ENCODE data around the gene NKAIN1.
"Not testable (repeated sequence)": the region's sequence is repeated elsewhere in the genome, so short reads cannot be mapped to it uniquely, and the experiment has no call there.

The NKAIN1 gene

DNA sequence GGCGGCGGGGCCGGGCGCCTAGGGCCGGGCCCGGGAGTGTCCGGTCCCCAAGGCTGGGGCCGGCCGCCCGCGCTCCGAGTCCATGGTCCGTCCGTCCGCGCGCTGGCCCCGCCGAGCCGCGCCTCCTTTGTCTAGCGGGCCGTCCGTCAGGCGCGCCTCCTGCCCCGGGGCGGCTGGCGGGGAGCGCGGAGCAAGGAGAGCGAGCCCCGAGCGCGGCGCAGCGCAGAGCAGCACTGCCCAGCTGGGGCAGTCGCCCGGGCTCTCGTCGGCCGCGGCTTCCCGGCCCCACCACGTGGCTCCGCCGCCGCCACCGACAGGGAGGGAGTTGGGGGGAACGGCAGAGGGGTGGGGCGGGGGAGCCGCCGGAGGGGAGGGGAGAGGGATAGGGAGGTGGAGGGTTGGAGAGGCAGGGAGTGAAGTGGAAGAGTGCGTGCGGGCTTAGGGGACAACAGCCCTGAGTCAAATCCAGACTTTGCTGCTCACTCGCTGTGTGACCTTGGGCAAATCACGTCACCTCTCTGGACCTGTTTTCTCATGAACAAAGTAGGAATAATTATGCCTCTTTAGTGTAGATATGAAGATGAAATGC is at the start of gene NKAIN1:
Gene NKAIN1, minus strand, starts transcription at position 235 of the 589 bp plus-strand sequence. CDS start 340 bp downstream, outside the sequence.
- DNase-seq = no peak

DNA sequence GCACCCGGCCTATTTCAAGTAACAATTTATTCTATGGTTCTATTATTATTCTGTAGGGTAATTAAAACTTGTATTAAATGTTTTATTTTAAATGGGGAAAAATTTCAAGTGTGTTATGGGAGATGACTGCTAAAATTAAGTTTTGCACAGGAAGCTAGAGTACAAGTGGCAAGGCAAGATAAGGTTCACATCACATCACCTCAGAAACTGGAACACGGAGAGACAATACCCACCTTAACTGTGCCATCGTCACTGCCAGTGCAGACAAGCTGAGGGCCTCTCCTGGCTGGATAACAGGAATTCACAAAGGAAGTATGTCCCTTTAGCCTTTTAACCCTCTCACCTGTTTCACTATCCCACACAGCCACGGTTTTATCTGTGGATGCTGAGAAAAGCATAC is 49.3 kb upstream of the NKAIN1 start:
- no peak for DNase-seq

- not testable (repeated sequence) for DNase-seq
Measured at GRCh38 chr1:31287791-31288190, 48.1 kb upstream of the NKAIN1 start.

- DNase-seq = not testable (repeated sequence)
Measured at GRCh38 chr1:31282426-31282825, 42.7 kb upstream of the NKAIN1 start.

- DNase-seq = no peak
Measured at GRCh38 chr1:31273619-31274018, 33.9 kb upstream of the NKAIN1 start.

GRCh38 chr1:31272369-31272768 is 32.7 kb upstream of the NKAIN1 start:
- no peak for DNase-seq

DNA sequence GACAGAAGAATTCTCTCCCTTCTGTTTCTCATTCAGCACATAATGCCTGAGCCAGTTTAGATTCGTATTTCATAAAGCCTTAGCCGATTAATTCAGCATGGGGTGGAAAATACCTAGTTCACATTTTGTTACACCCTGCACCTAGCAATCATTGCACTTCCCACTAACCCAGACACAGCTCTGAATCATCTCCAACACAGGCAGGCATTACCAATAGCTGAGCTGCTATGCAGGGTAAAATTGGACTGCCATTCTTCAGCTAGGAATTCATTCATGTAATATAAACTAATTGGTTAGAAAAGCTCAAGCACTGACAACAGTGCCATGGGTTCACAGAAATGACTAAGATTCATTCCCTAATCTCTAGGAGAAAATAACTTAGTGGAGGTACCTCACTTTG is 26.9 kb upstream of the NKAIN1 start:
- DNase-seq = no peak

- no peak for DNase-seq
Measured at GRCh38 chr1:31264790-31265386, 25.2 kb upstream of the NKAIN1 start.

- DNase-seq = no peak
Measured at GRCh38 chr1:31263408-31263807, 23.7 kb upstream of the NKAIN1 start.

- not testable (repeated sequence) for DNase-seq
Measured at GRCh38 chr1:31262393-31262792, 22.7 kb upstream of the NKAIN1 start.

DNA sequence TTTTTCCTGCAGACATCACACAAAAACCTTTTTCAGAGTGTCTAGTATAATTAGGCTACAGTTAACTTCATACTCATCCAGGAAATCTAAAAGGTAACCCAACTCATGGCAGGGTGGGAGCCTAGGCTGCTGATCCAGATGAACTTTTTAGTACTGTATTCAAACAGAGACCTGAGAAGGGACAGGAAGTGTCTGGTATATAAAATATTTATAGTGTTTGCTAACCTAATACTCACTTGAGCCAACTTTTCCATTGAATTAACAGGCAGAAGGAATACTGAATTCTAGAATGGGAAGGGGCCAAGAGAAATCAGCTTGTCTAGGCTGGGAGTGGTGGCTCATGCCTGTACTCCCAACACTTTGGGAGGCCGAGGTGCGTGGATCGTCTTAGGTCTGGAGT is 22.2 kb upstream of the NKAIN1 start:
- DNase-seq = no peak

DNA sequence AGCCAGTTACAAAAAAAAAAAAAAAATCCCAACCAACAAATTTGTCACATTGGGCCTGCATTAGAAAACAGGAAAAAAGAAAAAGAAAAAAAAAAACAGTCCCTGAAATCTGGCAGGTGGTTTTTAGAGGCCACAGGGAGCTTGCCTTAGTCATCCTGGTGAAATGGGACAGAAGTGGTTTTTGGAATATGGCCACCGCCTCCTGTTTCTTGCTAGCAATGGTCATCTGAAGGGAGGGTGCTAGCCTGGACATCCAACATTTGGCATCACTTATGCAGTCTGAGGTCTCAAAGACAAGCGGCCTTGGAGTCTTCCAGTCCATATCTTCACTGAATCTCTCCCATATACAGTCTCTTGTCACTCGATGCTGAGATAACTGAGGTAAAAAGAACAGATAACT is 20.1 kb upstream of the NKAIN1 start:
- no peak for DNase-seq

DNA sequence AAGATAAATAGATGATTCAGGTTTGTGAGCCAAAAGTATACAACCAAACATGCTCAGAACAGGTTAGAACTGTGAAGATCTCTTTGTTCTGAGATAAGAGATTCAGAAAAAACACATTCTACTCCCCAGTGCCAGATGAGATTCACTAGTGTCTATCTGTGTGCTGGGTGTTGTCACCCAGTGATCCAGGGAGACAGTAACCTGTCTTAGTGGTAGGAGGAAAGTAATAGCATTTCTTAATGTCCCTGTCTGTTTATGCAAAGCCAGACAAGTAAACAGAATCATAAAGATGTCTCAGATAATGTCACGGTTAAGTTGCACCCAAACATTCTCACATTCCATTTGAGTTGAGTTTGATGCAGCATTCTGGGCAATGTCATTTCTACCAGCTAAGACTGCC is 18.9 kb upstream of the NKAIN1 start:
- no peak for DNase-seq

DNA sequence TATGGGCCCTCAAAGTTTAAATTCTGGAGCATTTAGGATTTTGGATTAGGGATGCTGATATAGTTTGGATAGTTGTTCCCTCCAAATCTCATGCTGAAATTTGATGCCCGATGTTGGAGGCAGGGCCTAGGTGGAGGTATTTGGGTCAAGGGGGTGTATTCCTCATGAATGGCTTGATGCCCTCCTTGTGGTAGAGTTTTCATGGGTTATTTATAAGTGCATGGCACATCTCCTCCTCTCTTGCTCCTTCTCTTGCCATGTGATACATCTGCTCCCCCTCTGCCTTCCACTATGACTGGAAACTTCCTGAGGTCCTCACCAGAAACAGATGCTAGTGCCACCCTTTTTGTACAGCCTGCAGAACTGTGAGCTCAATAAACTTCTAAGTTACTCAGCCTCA is 17.5 kb upstream of the NKAIN1 start:
- DNase-seq = no peak

DNA sequence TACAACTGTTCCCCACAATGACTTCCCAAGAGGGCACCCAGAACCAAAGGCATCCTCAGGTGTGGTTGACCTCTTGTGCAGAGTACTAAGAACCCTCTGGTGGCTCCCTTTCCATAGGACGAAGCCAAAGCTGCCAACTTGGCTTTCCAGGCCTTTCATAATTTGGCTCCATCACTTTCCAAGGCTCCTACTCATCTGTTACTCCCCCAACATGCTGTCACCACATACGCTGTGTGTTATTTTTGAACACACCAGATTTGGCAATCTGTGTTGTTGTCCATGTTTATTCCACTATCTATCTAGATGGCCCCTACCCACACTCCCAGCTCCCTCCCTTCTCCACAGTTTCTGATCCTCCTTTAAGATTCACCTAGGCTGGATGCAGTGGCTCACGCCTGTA is 10.2 kb upstream of the NKAIN1 start:
- DNase-seq = no peak

DNA sequence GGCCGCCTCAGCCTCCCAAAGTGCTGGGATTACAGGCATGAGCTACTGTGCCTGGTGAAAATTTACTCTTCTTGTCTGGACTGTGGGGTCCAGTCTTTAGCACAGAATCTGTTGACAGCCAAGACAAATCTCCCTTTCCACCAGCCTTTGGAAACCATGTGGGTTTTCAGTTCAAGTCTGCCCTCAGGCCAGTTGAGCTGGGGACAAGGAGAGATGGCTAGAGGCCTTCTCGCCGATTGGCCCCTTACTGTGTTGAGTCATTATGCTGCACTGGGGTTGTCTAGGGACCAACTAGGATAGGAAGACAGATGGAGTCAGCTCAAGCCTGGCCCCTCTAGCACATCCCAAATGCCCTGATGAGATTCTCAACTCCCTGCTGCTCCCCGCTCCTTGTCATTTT is 8.6 kb upstream of the NKAIN1 start:
- no peak for DNase-seq

- DNase-seq = no peak
Measured at GRCh38 chr1:31244326-31244725, 4.6 kb upstream of the NKAIN1 start.

GRCh38 chr1:31243501-31244286 is 4.0 kb upstream of the NKAIN1 start:
- DNase-seq = no peak

- DNase-seq = no peak
Measured at GRCh38 chr1:31241321-31241720, 1.6 kb upstream of the NKAIN1 start.

DNA sequence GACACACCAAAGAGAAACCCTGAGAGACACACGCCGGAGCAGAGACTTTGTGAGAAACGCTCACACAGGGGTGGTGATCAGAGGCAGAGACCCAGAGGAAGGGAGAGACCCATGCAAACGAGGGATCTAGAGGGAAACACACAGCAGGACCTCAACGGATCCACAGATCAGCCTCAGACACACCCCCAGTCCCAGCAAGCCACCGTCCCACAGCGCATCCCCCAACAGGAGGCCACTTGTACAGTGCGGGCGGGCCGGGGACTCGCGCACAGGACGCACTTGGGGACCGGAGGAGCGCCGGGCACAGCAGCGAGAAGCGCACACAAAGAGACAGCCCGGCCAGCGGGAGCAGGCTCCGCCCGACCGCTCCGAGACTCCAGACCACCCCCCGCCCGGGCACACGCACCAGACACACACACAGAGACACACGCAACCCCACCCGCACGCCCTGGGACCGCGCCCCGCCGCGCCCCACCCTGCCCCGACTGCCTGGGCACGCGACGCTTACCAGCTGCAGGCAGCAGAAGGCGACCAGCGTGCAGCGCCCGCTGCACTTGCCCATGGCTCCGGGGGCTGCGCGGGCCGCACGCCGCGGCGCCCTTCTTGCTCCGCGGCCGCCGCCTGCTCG is 587 bp downstream of the NKAIN1 start:
- no peak for DNase-seq

DNA sequence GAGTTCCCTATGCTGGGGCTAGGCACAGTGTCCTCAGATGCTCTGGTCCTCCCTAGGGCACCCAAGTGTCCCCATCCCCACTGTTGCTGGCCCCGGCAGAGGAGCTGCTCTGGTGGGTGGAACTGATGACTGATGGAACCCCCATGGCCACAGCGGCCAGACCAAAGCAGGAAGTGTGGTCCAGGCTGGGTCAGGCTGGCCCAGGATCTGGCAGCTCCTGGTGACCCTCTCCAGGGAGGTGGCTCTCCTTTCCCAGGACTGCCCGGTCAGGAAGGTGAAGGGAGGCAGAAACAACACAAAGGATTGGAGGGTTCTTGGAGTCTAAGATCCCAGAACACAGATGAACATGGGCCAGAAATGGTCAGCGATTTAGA is 1.1 kb downstream of the NKAIN1 start:
- DNase-seq = no peak

DNA sequence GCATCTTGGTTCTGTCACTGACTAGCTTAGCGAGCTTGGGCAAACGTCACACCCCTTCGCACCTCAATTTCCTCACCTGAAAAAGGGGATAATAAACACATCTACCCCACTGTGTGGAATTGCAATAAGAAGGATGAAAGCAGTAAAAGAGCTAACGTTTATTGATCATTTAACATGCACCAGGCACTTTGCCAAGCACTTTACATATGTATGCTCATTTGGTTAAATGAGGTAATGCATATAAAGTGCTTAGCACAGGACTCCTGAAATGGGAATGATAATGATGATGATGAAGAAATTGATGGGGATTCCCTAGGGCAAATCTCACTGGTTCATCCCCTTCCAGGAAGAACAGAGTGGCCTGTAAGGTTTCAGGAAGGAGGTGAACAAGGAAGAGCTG is 4.8 kb downstream of the NKAIN1 start:
- no peak for DNase-seq

DNA sequence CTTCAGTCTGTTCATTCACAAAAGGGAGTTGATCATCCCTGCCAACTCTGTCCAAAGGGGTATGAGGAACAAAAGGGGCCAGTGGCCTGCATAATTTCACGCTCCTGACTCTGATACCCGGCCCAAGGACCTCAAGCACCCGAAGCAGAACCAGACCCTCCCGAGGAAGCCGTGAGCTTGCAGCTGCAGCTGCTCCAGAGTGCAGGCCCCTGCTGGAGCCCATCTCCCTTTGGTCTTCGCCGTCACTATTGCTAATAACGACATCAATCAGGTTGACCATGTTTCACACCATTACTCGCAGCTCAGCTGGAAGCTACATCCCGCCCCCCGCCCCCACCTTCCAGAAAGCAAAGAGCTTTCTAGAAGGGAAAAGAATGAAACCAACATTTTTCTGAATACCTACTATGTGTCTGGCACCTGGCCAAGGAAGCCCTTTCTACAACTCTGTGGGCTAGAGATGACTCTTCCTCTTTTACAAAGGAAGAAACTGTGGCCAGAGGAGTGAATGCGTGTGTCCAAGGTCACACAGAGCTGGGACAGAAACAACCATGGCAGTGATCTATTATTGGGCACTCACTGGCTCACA is 5.5 kb downstream of the NKAIN1 start:
- DNase-seq = no peak

DNA sequence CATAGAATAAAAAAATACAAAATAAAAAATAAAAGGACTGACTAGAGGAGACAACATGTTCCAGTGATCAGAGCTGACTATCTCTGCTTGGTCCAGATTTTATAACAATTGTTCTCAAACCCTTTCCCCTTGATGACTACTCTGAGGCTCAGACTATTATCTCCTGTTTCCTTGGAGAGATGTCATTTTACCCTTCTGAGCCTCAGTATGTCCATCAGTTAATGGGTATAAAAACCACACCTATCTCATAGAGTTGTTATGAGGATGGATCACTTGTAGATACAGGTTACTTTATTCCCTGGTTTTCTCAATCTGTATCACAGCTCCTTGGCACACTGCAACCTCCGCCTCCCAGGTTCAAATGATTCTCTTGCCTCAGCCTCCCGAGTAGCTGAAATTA is 7.0 kb downstream of the NKAIN1 start:
- DNase-seq = no peak

Data from DMS153 (cell line).